GM12878 (cell line): ENCODE data around the gene FAM222A. TPM values are rescaled to one million over a fixed set of nuclear protein-coding genes. Genes with fewer than 3 reads are reported as not detected.

Source experiments
- ATAC-seq: fragments of 200-7000 bp; cut with Tn5 transposase; 3 replicates; pipeline ENCODE4 v1.9.1; 2020; ENCODE audit warnings: mild to moderate bottlenecking, moderate library complexity
- BruUV-seq: library from RNA; stranded (reverse); fragments of 400-500 nt; replicated peaks from 2 replicates; lab custom pipeline; 2021; lab: Mats Ljungman, UMichigan
- CTCF ChIA-PET: fragments of 300-600 bp; sonication (Branson Sonifier 250); formaldehyde crosslinking; extraction: SDS; loops from one replicate; lab custom pipeline; 2021; ENCODE audit warnings: inconsistent platforms; lab: Yijun Ruan, JAX
- POLR2A ChIA-PET: fragments of 350-600 bp; formaldehyde crosslinking; extraction: SDS; loops from one replicate; lab custom pipeline; 2021; ENCODE audit warnings: inconsistent platforms; lab: Charles Lee
- RAD21 ChIA-PET: fragments of 300-600 bp; sonication (Branson Sonifier 250); formaldehyde crosslinking; loops from one replicate; lab custom pipeline; 2023; ENCODE audit warnings: antibody characterized with exemption; ENCODE audit not compliant: unreplicated experiment; lab: Charles Lee
- SMC1A ChIA-PET: fragments of 300-600 bp; sonication (Branson Sonifier 250); formaldehyde crosslinking; loops from one replicate; lab custom pipeline; 2023; ENCODE audit not compliant: unreplicated experiment, uncharacterized antibody; lab: Charles Lee
- DNase-seq: peaks from one replicate; pipeline ENCODE4 v3.0.0-alpha.2; 2011; ENCODE audit warnings: low read depth, low spot score
- FAIRE-seq: peaks from 3 replicates; lab custom pipeline; 2011; peaks lifted over from hg19 to GRCh38; lab: Jason Lieb, UNC
- H2AFZ ChIP-seq: 2 replicates; pipeline ENCODE4 v1.6.0; 2011; ENCODE audit warnings: low read depth, low read length, control low read depth; ENCODE audit not compliant: control insufficient read depth
- H3K27ac ChIP-seq: 2 replicates; pipeline ENCODE4 v1.5.1; 2011; ENCODE audit warnings: control low read depth; ENCODE audit not compliant: control insufficient read depth, insufficient read depth
- H3K27me3 ChIP-seq, 2 experiments: replicated peaks in 1 of 2; 2 replicates each; pipeline versions ENCODE4 v1.6.0 to v1.6.1; 2011; ENCODE audit warnings: low read length in 1 of 2; ENCODE audit not compliant: control insufficient read depth in 2 of 2, insufficient read depth in 2 of 2
- H3K36me3 ChIP-seq, 2 experiments: 2 replicates each; pipeline ENCODE4 v1.5.1; 2011; ENCODE audit warnings: low read length in 1 of 2; ENCODE audit not compliant: control insufficient read depth in 2 of 2, insufficient read depth in 2 of 2
- H3K4me1 ChIP-seq: 2 replicates; pipeline ENCODE4 v1.6.1; 2011; ENCODE audit warnings: mild to moderate bottlenecking, low read length, moderate library complexity, mixed read lengths; ENCODE audit not compliant: control insufficient read depth, insufficient read depth
- H3K4me2 ChIP-seq: 2 replicates; pipeline ENCODE4 v1.6.0; 2011; ENCODE audit warnings: control low read depth; ENCODE audit not compliant: control insufficient read depth, insufficient read depth
- H3K4me3 ChIP-seq: fragments of 200-600 bp; sonication (generic); 2 replicates; pipeline ENCODE4 v1.5.1; 2016
- H3K79me2 ChIP-seq: 2 replicates; pipeline ENCODE4 v1.6.0; 2011; ENCODE audit warnings: low read length; ENCODE audit not compliant: control insufficient read depth, insufficient read depth
- H3K9ac ChIP-seq: 2 replicates; pipeline ENCODE4 v1.8.0; 2011; ENCODE audit warnings: low read length, control low read depth, mixed read lengths; ENCODE audit not compliant: control insufficient read depth, insufficient read depth
- H3K9me3 ChIP-seq: replicated peaks from 3 replicates; pipeline ENCODE4 v1.5.1; 2011; ENCODE audit warnings: mild to moderate bottlenecking, low read length; ENCODE audit not compliant: control insufficient read depth, insufficient read depth
- H4K20me1 ChIP-seq: 2 replicates; pipeline ENCODE4 v1.6.0; 2011; ENCODE audit not compliant: control insufficient read depth, insufficient read depth
- BCL11A ChIP-seq: IDR thresholded peaks from 2 replicates; pipeline ENCODE4 v1.6.1; 2011; ENCODE audit warnings: low read depth, low read length
- EP300 ChIP-seq, 2 experiments: fragments of 150-350 bp in 1 of 2; IDR thresholded peaks; 2 replicates each; pipeline ENCODE4 v1.6.1; 2011 to 2012; ENCODE audit warnings: low read depth in 2 of 2, low read length in 2 of 2, borderline replicate concordance in 1 of 2, improper control_type of control experiment in 1 of 2, inconsistent platforms in 1 of 2; ENCODE audit not compliant: control insufficient read depth in 1 of 2
- NFXL1 ChIP-seq: fragments of 450-650 bp; IDR thresholded peaks from 2 replicates; pipeline ENCODE4 v1.6.1; 2017; ENCODE audit warnings: antibody characterized with exemption, mild to moderate bottlenecking, borderline replicate concordance
- NR2F1 ChIP-seq: fragments of 450-650 bp; conservative IDR thresholded peaks from 2 replicates; pipeline ENCODE4 v1.6.1; 2017; ENCODE audit warnings: mild to moderate bottlenecking
- PBX3 ChIP-seq: IDR thresholded peaks from 2 replicates; pipeline ENCODE4 v1.6.1; 2011; ENCODE audit warnings: mild to moderate bottlenecking, low read depth, low read length, moderate library complexity; ENCODE audit not compliant: insufficient replicate concordance
- SRF ChIP-seq, 2 experiments: IDR thresholded peaks; 2 replicates each; pipeline ENCODE4 v1.6.1; 2011; ENCODE audit warnings: low read depth in 2 of 2, low read length in 2 of 2, mild to moderate bottlenecking in 1 of 2, moderate library complexity in 1 of 2
- ZBTB40 ChIP-seq: fragments of 450-650 bp; IDR thresholded peaks from 2 replicates; pipeline ENCODE4 v1.6.1; 2016; ENCODE audit warnings: mild to moderate bottlenecking, moderate library complexity, borderline replicate concordance
- WGBS: methylation state at CpG from one replicate; pipeline ENCODE4 v1.1.6; 2016; ENCODE audit warnings: low lambda C conversion rate; ENCODE audit not compliant: insufficient replicate concordance, insufficient coverage; ENCODE audit errors: missing lambda C conversion rate; 5-methylcytosine and 5-hydroxymethylcytosine counted together
- in situ Hi-C: fragments of 300-500 bp; cut with MboI; formaldehyde crosslinking; loops from 9 replicates; pipeline ENCODE4 v1.14.3; 2018; ENCODE audit warnings: mixed read lengths
- intact Hi-C: fragments of 100-400 bp; cut with micrococcal nuclease; formaldehyde crosslinking; loops from one replicate; pipeline ENCODE4 v1.14.2; 2022; ENCODE audit not compliant: unreplicated experiment
- polyA plus RNA-seq, 11 experiments: library from polyadenylated mRNA; depleted of rRNA in 4 of 11; unstranded in 6 of 11; stranded (reverse) in 5 of 11; fragments of >200 nt; fragmentation: Nextera tagmentation in 4 of 11; fragmentation: Illumina TruSeq in 1 of 11; extraction: Ambion mirVana in 4 of 11; extraction: Trizol in 1 of 11; gene quantifications; 1 replicate in 1 of 11; 2 replicates in 10 of 11; pipeline versions ENCODE4 v1.2.1 to v1.2.3, GENCODE V29; 2011 to 2016; ENCODE audit warnings: inconsistent platforms in 2 of 11, missing spikeins in 2 of 11, low read depth in 1 of 11
- total RNA-seq, 4 experiments: library from RNA; depleted of rRNA in 3 of 4; stranded (reverse); fragments of >200 nt in 3 of 4; fragmentation: Illumina TruSeq in 1 of 4; extraction: Trizol in 1 of 4; gene quantifications; 2 replicates each; pipeline versions ENCODE4 v1.2.1 to v1.2.3, GENCODE V29; 2013 to 2021
- TF ChIP-seq, protein P1 (sequence below): fragments of 450-650 bp; formaldehyde crosslinking; IDR thresholded peaks from 2 replicates; pipeline ENCODE4 v1.4.0; 2022; ENCODE audit warnings: mild to moderate bottlenecking, moderate library complexity

The FAM222A gene
- total and polyA plus RNA-seq, 10 of the 15 experiments (the other 5 are each of a cell fraction or from before 2014, with no cell fraction given): 0.04 to 0.49 (median 0.14) TPM; not detected in 3

DNA sequence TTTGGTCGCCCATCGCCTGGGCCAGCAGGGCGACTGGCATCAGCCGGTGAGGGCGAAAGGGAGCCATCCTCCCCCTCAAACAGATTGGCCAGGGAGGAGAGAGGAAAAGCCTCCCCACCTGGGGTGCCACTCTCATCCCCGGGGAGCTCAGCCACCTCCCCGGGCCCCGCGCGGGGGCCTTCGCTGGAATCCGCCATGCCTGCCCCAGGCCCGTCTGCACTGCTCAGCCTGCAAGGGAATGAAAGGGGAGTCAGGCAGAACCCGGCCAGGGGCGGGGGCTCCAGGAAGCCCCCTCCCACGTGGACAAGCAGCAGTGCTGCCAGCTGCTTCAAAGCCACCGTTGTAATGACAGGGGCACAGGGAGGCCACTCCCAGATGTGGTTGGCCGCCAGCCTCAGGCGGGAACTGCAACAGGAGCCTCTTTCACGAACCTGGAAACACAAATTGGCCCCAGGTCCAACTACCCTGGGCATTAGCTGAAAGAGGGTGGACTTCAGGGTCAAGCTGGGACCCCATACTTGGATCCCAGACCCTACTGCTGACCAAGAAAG, 101.0 kb downstream of the FAM222A start:
- H3K79me2 ChIP-seq: no peaks in the 10 kb centered on the region
- TF ChIP-seq, protein P1, sequence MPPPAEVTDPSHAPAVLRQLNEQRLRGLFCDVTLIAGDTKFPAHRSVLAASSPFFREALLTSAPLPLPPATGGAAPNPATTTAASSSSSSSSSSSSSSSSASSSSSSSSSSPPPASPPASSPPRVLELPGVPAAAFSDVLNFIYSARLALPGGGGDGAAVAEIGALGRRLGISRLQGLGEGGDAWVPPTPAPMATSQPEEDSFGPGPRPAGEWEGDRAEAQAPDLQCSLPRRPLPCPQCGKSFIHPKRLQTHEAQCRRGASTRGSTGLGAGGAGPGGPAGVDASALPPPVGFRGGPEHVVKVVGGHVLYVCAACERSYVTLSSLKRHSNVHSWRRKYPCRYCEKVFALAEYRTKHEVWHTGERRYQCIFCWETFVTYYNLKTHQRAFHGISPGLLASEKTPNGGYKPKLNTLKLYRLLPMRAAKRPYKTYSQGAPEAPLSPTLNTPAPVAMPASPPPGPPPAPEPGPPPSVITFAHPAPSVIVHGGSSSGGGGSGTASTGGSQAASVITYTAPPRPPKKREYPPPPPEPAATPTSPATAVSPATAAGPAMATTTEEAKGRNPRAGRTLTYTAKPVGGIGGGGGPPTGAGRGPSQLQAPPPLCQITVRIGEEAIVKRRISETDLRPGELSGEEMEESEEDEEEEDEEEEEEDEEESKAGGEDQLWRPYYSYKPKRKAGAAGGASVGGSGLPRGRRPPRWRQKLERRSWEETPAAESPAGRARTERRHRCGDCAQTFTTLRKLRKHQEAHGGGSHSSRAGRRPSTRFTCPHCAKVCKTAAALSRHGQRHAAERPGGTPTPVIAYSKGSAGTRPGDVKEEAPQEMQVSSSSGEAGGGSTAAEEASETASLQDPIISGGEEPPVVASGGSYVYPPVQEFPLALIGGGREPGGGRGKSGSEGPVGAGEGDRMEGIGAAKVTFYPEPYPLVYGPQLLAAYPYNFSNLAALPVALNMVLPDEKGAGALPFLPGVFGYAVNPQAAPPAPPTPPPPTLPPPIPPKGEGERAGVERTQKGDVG (CRISPR knock-in tag): no peak
- no peak for TF ChIP-seq ZBTB40
- TF ChIP-seq EP300 (IDR thresholded peaks at IDR 0.05; ENCODE audit: borderline replicate concordance in 1 of 2, control insufficient read depth in 1 of 2, low read depth in 2 of 2, low read length in 2 of 2): no peak
- no peak for TF ChIP-seq SRF (IDR thresholded peaks at IDR 0.05; ENCODE audit: low read depth in 2 of 2, low read length in 2 of 2)
- TF ChIP-seq PBX3: no peak
- TF ChIP-seq BCL11A: no peak
- TF ChIP-seq NFXL1: no peak
- TF ChIP-seq NR2F1: no peak
- TF ChIP-seq, all 136 proteins: peak for 0
- ATAC-seq (no peak), DNase-seq (no peak), FAIRE-seq (no peak)
- CTCF ChIA-PET: interaction anchor here (1.8 kb wide), 1 partner anchor 28 kb away, joined by 5 read pairs; no protein-coding TSS in a partner anchor
- intact Hi-C loops (no loop called here), in situ Hi-C loops (no loop called here)
- Histone ChIP-seq H3K27me3 (no peaks in the 10 kb centered on the region), H3K4me3 (no peak overlapping the region), H3K36me3 (no peaks in the 10 kb centered on the region), H3K4me2 (no peak overlapping the region), H2AFZ (no peak overlapping the region), H3K4me1 (no peaks in the 10 kb centered on the region), H3K9me3 (no peaks in the 10 kb centered on the region), H3K27ac (no peak overlapping the region), H3K9ac (no peak overlapping the region), H4K20me1 (no peaks in the 10 kb centered on the region)
- no TSS peak for BruUV-seq
- SMC1A ChIA-PET: no interaction called here
- POLR2A ChIA-PET: no interaction called here
- WGBS: 68% methylated on average over 20 of the region's 20 CpGs
- RAD21 ChIA-PET: no interaction called here
